Ramos (cell line): ENCODE data around the gene RBP7.

Source experiments
- in situ Hi-C: fragments of 300-500 bp; cut with MboI; formaldehyde crosslinking; loops from one replicate; pipeline ENCODE4 v1.14.3; 2022; ENCODE audit warnings: low sequenced_read_pairs; ENCODE audit not compliant: unreplicated experiment

The RBP7 gene

DNA sequence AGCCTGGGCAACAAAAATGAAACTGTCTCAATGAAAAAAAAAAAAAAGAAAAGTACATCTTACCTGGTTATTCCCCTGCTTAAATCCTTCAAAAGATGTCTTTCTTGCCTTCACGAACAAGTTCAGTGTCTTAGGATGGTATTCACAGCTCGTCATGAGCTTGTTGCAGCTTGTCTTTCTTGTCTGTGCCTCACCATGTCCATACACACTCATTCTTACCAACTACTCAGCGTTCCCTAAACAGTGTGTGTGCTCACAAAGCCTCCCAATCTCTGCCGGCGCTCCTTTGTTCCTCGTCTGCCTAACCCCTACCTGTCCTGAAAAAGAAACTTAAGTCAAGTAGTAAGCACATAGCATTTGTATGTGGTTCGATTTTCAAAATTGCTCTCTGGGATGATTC lies 66.8 kb downstream of the RBP7 start:
- in situ Hi-C loops: no loop called here

DNA sequence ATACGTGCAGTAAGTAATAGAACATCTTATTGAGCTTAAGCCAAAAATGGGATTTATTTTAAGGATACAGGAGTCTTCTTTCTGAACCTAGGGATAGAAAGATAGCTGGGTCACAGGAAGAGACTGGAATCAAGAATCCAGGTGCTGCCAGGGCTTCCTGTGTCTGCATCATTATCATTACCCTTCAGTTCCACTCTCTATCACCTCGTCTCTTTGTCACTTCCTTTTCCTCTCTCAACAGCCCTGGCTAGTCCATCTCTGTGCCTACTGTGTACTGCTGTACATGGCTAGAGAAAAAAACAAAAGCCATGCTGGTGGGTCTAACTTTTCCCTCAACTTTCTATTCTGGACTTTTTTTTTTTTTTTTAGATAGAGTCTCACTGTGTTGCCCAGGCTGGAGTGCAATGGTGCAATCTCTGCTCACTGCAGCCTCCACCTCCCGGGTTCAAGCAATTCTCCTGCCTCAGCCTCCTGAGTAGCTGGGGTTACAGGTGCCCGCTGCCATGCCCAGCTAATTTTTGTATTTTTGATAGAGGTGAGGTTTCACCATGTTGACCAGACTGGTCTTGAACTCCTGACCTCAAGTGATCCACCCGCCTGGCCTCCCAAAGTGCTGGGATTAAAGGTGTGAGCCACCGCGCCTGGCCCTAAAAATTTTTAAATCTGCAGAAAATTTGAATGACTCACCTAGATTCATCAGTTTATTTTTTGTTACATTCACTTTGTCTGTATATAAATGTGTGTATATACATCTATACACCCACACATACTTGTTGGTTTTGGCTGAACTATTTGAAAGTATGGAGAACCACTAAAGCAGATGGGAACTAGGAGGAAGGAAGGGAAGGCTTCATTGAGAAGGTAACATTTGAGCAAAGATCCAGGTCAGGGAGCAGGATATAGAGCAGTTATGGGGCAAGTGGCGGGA lies 67.7 kb downstream of the RBP7 start:
- in situ Hi-C loops: no loop called here

DNA sequence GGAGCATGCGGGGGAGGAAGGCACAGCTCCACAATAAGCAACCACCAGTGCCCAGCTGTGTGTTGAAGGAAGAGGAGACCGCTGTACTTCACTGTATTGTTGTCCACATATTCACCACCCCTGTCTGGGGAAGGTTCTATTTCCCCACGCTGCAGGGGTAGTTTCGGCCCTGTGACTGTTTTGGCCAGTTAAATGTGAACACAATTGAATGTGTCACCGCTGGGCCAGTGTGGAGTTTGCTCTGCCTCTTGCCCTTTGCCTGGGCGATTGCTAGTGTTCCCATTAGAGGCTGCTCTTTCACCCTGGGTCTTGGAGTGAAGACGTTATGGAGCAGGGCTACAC lies 68.3 kb downstream of the RBP7 start:
- in situ Hi-C loops: no loop called here
